SK-N-SH treated with all-trans-retinoic acid at 6 μM for 48 hours (cell line): ENCODE results near the gene TEX28.

ENCODE experiments used
- ATAC-seq: fragments of 200-7000 bp; cut with Tn5 transposase; 3 replicates; pipeline ENCODE4 v1.9.1; 2020; ENCODE audit warnings: mild to moderate bottlenecking, moderate library complexity
- ARNTL ChIP-seq: fragments of 450-650 bp; formaldehyde crosslinking; IDR thresholded peaks from 2 replicates; pipeline ENCODE4 v1.5.0; 2020; ENCODE audit warnings: low read depth, mild to moderate bottlenecking, moderate library complexity, borderline replicate concordance
- BACH2 ChIP-seq: fragments of 250-450 bp; sonication (Bioruptor Pico); IDR thresholded peaks from 2 replicates; pipeline ENCODE4 v1.9.0; 2021; ENCODE audit warnings: mild to moderate bottlenecking, borderline replicate concordance
- CSDC2 ChIP-seq: fragments of 250-450 bp; sonication (Bioruptor Pico); IDR thresholded peaks from 2 replicates; pipeline ENCODE4 v1.5.0; 2020; ENCODE audit warnings: mild to moderate bottlenecking, moderate library complexity
- ESRRG ChIP-seq: fragments of 250-450 bp; sonication (Bioruptor Pico); IDR thresholded peaks from 2 replicates; pipeline ENCODE4 v1.6.1; 2021; ENCODE audit warnings: mild to moderate bottlenecking
- ISL1 ChIP-seq: fragments of 250-450 bp; sonication (Bioruptor Pico); IDR thresholded peaks from 2 replicates; pipeline ENCODE4 v2.1.2; 2022; ENCODE audit warnings: mild to moderate bottlenecking, moderate library complexity
- OSR1 ChIP-seq: fragments of 250-450 bp; sonication (Bioruptor Pico); IDR thresholded peaks from 2 replicates; pipeline ENCODE4 v1.8.0; 2022; ENCODE audit warnings: moderate library complexity, mild to moderate bottlenecking, inconsistent platforms
- PPARA ChIP-seq: fragments of 250-450 bp; sonication (Bioruptor Pico); IDR thresholded peaks from 2 replicates; pipeline ENCODE4 v1.5.0; 2020; ENCODE audit warnings: mild to moderate bottlenecking, borderline replicate concordance
- RARB ChIP-seq: fragments of 250-450 bp; sonication (Bioruptor Pico); IDR thresholded peaks from 2 replicates; pipeline ENCODE4 v1.8.0; 2021; ENCODE audit warnings: mild to moderate bottlenecking, moderate library complexity
- SNAI2 ChIP-seq: fragments of 250-450 bp; sonication (Bioruptor Pico); IDR thresholded peaks from 2 replicates; pipeline ENCODE4 v1.5.0; 2020; ENCODE audit warnings: mild to moderate bottlenecking, moderate library complexity
- TCF4 ChIP-seq: fragments of 250-450 bp; sonication (Bioruptor Pico); IDR thresholded peaks from 2 replicates; pipeline ENCODE4 v1.8.0; 2021; ENCODE audit warnings: mild to moderate bottlenecking, moderate library complexity, borderline replicate concordance
- TOX ChIP-seq: fragments of 250-450 bp; sonication (Bioruptor Pico); IDR thresholded peaks from 2 replicates; pipeline ENCODE4 v1.8.0; 2021; ENCODE audit warnings: mild to moderate bottlenecking, moderate library complexity, borderline replicate concordance
- ZC3H10 ChIP-seq: fragments of 250-450 bp; sonication (Bioruptor Pico); IDR thresholded peaks from 2 replicates; pipeline ENCODE4 v1.5.1; 2021; ENCODE audit warnings: mild to moderate bottlenecking, moderate library complexity
- ZFP3 ChIP-seq: fragments of 250-450 bp; sonication (Bioruptor Pico); IDR thresholded peaks from 2 replicates; pipeline ENCODE4 v1.5.0; 2020; ENCODE audit warnings: mild to moderate bottlenecking, moderate library complexity
- ZFP30 ChIP-seq: fragments of 450-650 bp; formaldehyde crosslinking; IDR thresholded peaks from 2 replicates; pipeline ENCODE4 v1.5.0; 2022; ENCODE audit warnings: mild to moderate bottlenecking, moderate library complexity
- ZNF70 ChIP-seq: fragments of 450-650 bp; formaldehyde crosslinking; IDR thresholded peaks from 2 replicates; pipeline ENCODE4 v1.5.0; 2020; ENCODE audit warnings: mild to moderate bottlenecking, moderate library complexity
- ZNF8 ChIP-seq: fragments of 450-650 bp; formaldehyde crosslinking; IDR thresholded peaks from 2 replicates; pipeline ENCODE4 v1.5.0; 2020; ENCODE audit warnings: mild to moderate bottlenecking, moderate library complexity
- TF ChIP-seq, protein P1 (sequence below): fragments of 250-450 bp; sonication (Bioruptor Pico); IDR thresholded peaks from 2 replicates; pipeline ENCODE4 v1.5.0; 2020; ENCODE audit warnings: mild to moderate bottlenecking, moderate library complexity
- TF ChIP-seq, protein P2 (sequence below): fragments of 250-450 bp; sonication (Bioruptor Pico); IDR thresholded peaks from 2 replicates; pipeline ENCODE4 v1.5.1; 2020; ENCODE audit warnings: low read depth, mild to moderate bottlenecking, moderate library complexity
- TF ChIP-seq, protein P3 (sequence below): fragments of 250-450 bp; sonication (Bioruptor Pico); IDR thresholded peaks from 2 replicates; pipeline ENCODE4 v1.8.0; 2020; ENCODE audit warnings: mild to moderate bottlenecking, moderate library complexity, borderline replicate concordance
- TF ChIP-seq, protein P4 (sequence below): fragments of 250-450 bp; sonication (Bioruptor Pico); IDR thresholded peaks from 2 replicates; pipeline ENCODE4 v1.5.1; 2021; ENCODE audit warnings: mild to moderate bottlenecking, moderate library complexity

Gene TEX28, protein sequence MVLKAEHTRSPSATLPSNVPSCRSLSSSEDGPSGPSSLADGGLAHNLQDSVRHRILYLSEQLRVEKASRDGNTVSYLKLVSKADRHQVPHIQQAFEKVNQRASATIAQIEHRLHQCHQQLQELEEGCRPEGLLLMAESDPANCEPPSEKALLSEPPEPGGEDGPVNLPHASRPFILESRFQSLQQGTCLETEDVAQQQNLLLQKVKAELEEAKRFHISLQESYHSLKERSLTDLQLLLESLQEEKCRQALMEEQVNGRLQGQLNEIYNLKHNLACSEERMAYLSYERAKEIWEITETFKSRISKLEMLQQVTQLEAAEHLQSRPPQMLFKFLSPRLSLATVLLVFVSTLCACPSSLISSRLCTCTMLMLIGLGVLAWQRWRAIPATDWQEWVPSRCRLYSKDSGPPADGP

DNA sequence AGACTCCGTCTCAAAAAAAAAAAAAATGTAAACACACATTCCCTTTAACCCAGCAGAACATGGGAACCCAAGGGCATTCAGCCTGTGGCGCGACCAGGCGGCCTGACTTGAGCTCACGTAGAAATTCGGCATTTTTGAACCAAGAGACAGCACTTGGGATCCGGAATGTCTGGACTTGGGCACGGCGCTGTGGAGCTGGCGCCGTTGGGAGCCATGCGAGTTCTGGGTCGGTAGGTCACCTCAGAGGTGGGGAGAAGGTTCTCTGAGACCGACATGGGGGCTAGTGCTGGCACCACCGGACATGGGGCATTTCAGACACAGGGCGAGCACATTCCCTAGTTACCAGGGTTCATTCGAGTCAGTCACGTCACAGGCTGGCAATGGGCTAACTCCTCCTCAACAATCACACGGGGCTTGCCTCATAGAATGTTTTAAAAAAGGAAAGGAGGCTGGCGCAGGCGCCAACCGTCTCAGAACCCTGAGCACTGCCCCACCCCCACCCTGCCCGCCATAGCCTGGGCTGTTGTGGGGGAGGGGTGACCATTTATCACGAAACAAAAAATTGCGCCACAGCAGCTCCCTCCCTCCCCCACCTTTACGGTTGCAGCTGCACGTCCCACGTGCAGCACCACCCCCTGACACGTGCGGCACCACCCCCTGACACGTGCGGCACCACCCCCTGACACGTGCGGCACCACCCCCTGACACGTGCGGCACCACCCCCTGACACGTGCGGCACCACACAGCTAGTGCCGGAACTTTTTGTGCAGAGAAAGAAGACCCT lies at the start of gene TEX28:
TEX28 (minus strand) TSS at position 334 of the 784 bp plus-strand sequence. CDS start 3,007 bp downstream, outside the sequence.
- no peak for ATAC-seq

DNA sequence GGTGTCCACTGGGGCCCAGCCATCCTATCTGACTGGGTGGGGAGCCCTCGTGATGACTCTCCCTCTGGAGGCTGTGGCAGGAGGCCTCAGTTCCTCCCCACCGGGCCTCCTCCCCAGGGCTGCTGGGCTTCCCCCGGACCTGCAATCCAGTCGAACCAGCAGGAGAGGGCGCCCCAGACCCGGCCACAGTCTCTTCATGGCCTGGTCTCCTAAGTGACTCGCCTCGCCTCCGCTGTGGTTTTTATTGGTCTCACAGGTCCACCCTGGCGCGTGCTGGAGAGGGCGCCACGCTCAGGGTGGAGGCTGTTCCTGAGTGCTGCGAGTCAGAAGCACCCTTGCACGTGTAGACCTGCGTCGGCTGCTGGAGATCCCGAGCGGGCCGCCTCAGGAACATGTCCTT lies 48.7 kb upstream of the TEX28 start:
- peak; percentile 40 for ATAC-seq

More for the DNA sequence above, at the start of gene TEX28:
- TF ChIP-seq ESRRG (CRISPR knock-in tag), result no peak
- no peak for TF ChIP-seq ZFP30
- no peak for TF ChIP-seq ZFP3 (CRISPR knock-in tag)
- no peak for TF ChIP-seq PPARA (CRISPR knock-in tag)
- TF ChIP-seq ZNF8 (CRISPR knock-in tag), result no peak
- TF ChIP-seq ARNTL (CRISPR knock-in tag), result no peak
- no peak for TF ChIP-seq TOX (CRISPR knock-in tag)
- no peak for TF ChIP-seq CSDC2 (CRISPR knock-in tag)
- TF ChIP-seq, protein P1, sequence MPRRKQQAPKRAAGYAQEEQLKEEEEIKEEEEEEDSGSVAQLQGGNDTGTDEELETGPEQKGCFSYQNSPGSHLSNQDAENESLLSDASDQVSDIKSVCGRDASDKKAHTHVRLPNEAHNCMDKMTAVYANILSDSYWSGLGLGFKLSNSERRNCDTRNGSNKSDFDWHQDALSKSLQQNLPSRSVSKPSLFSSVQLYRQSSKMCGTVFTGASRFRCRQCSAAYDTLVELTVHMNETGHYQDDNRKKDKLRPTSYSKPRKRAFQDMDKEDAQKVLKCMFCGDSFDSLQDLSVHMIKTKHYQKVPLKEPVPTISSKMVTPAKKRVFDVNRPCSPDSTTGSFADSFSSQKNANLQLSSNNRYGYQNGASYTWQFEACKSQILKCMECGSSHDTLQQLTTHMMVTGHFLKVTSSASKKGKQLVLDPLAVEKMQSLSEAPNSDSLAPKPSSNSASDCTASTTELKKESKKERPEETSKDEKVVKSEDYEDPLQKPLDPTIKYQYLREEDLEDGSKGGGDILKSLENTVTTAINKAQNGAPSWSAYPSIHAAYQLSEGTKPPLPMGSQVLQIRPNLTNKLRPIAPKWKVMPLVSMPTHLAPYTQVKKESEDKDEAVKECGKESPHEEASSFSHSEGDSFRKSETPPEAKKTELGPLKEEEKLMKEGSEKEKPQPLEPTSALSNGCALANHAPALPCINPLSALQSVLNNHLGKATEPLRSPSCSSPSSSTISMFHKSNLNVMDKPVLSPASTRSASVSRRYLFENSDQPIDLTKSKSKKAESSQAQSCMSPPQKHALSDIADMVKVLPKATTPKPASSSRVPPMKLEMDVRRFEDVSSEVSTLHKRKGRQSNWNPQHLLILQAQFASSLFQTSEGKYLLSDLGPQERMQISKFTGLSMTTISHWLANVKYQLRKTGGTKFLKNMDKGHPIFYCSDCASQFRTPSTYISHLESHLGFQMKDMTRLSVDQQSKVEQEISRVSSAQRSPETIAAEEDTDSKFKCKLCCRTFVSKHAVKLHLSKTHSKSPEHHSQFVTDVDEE, result no peak
- no peak for TF ChIP-seq RARB (CRISPR knock-in tag)
- no peak for TF ChIP-seq OSR1 (CRISPR knock-in tag)
- TF ChIP-seq, protein P2, sequence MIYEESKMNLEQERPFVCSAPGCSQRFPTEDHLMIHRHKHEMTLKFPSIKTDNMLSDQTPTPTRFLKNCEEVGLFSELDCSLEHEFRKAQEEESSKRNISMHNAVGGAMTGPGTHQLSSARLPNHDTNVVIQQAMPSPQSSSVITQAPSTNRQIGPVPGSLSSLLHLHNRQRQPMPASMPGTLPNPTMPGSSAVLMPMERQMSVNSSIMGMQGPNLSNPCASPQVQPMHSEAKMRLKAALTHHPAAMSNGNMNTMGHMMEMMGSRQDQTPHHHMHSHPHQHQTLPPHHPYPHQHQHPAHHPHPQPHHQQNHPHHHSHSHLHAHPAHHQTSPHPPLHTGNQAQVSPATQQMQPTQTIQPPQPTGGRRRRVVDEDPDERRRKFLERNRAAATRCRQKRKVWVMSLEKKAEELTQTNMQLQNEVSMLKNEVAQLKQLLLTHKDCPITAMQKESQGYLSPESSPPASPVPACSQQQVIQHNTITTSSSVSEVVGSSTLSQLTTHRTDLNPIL (CRISPR knock-in tag), result no peak
- TF ChIP-seq, protein P3, sequence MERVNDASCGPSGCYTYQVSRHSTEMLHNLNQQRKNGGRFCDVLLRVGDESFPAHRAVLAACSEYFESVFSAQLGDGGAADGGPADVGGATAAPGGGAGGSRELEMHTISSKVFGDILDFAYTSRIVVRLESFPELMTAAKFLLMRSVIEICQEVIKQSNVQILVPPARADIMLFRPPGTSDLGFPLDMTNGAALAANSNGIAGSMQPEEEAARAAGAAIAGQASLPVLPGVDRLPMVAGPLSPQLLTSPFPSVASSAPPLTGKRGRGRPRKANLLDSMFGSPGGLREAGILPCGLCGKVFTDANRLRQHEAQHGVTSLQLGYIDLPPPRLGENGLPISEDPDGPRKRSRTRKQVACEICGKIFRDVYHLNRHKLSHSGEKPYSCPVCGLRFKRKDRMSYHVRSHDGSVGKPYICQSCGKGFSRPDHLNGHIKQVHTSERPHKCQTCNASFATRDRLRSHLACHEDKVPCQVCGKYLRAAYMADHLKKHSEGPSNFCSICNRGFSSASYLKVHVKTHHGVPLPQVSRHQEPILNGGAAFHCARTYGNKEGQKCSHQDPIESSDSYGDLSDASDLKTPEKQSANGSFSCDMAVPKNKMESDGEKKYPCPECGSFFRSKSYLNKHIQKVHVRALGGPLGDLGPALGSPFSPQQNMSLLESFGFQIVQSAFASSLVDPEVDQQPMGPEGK (CRISPR knock-in tag), result no peak
- no peak for TF ChIP-seq ISL1 (CRISPR knock-in tag)
- TF ChIP-seq, protein P4, sequence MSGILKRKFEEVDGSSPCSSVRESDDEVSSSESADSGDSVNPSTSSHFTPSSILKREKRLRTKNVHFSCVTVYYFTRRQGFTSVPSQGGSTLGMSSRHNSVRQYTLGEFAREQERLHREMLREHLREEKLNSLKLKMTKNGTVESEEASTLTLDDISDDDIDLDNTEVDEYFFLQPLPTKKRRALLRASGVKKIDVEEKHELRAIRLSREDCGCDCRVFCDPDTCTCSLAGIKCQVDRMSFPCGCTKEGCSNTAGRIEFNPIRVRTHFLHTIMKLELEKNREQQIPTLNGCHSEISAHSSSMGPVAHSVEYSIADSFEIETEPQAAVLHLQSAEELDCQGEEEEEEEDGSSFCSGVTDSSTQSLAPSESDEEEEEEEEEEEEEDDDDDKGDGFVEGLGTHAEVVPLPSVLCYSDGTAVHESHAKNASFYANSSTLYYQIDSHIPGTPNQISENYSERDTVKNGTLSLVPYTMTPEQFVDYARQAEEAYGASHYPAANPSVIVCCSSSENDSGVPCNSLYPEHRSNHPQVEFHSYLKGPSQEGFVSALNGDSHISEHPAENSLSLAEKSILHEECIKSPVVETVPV (CRISPR knock-in tag), result no peak
- no peak for TF ChIP-seq ZNF70 (CRISPR knock-in tag)
- no peak for TF ChIP-seq ZC3H10 (CRISPR knock-in tag)
- no peak for TF ChIP-seq BACH2
- no peak for TF ChIP-seq SNAI2 (CRISPR knock-in tag)
- no peak for TF ChIP-seq TCF4 (CRISPR knock-in tag)

DNA sequence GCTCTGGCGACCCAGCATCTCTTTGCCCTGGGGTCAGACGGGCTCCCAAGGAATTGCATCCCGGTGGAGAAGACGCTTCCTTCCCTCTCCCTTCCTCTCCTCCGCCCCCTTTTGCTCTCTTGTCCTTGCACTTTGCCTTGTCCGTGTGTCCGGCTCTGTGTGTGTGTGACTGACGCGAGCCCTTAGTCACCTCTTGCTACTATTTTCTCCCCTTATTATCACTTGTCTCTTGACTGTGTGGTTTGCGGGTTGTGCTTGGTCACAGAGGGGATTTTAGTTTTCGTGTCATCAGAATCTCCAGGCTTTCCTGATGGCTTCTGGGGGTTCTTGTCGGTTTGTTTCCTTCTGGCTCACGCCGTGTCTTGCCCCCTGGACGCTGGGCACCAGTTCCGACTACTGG lies 48.1 kb upstream of the TEX28 start:
- peak; percentile 0; the same call in 2 of the 3 replicates for ATAC-seq

DNA sequence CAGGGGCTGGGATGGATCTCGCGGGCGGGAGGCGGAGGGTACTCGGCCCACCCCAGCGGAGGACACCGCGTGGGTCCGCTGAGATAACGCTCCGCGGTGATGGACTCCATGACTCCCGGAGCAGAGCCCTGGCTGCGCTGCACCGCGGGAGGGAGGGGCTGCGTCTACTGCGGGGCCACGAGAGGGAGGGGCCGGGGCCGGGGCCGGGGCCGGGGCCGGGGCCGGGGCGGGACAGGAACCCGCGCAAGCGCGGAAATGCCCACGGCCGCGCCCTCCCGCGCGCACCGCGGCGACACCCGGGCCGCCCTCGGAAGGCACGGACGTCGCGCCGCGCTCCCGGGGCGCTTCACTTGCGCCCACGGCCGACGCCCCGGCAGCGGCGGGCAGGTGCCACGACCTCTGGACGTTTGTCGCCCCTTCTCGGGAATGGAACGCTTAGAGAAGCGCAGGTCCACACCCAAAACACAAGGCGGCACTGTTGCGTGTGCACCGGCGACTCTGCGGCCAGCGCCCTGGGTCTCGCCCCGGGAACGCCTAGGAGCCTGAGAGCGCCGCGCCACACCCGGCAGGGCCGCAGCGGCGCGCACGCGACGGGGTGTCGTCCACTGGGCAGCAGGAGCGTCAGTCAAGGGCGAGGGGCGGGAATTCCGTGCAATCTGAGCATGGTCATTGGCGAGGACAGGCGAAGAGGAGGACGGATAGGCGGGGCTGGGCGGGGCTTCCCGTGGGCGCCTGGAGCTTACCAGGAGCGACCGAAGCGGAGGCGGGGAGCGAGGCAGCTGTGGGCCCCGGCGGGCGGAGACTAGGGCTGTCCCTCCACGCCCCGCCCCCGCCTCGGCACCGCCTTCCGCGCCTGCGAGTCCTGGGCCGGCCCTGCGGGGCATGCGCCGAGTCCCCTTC lies 46.7 kb upstream of the TEX28 start:
- ATAC-seq, result peak; percentile 77
